HG02759 (cell line): ENCODE data around the gene IL1RAPL1.

Source experiments
- ATAC-seq: cut with Tn5 transposase; IDR thresholded peaks from one replicate; pipeline ENCODE4 v1.9.1; 2021; ENCODE audit warnings: mild to moderate bottlenecking, moderate library complexity; ENCODE audit not compliant: unreplicated experiment

Gene IL1RAPL1

GRCh38 chrX:28586981-28587551 is at the start of gene IL1RAPL1:
TSS of gene IL1RAPL1 (plus strand) at chrX:28587446.
- ATAC-seq, result no peak

GRCh38 chrX:28542791-28543190 is 44.5 kb upstream of the IL1RAPL1 start:
- no peak for ATAC-seq

- no peak for ATAC-seq
These were observed 37.4 kb upstream of the IL1RAPL1 start for GRCh38 chrX:28549838-28550237.

GRCh38 chrX:28550331-28550872 is 36.8 kb upstream of the IL1RAPL1 start:
- ATAC-seq, result no peak

GRCh38 chrX:28552322-28552721 is 34.9 kb upstream of the IL1RAPL1 start:
- no peak for ATAC-seq

- no peak for ATAC-seq
These were observed 34.1 kb upstream of the IL1RAPL1 start for GRCh38 chrX:28552882-28553829.

GRCh38 chrX:28576117-28576516 is 11.1 kb upstream of the IL1RAPL1 start:
- no peak for ATAC-seq

- no peak for ATAC-seq
These were observed 5.7 kb upstream of the IL1RAPL1 start for GRCh38 chrX:28581522-28581921.

GRCh38 chrX:28582511-28582910 is 4.7 kb upstream of the IL1RAPL1 start:
- no peak for ATAC-seq

- no peak for ATAC-seq
These were observed 3.2 kb upstream of the IL1RAPL1 start for GRCh38 chrX:28584025-28584424.

GRCh38 chrX:28585767-28586166 is 1.5 kb upstream of the IL1RAPL1 start:
- no peak for ATAC-seq

- no peak for ATAC-seq
These were observed 960 bp upstream of the IL1RAPL1 start for GRCh38 chrX:28586286-28586685.

GRCh38 chrX:28589046-28589445 is 1.8 kb downstream of the IL1RAPL1 start:
- no peak for ATAC-seq

- ATAC-seq, result no peak
These were observed 3.1 kb downstream of the IL1RAPL1 start for GRCh38 chrX:28590396-28590795.

- ATAC-seq, result no peak
These were observed 4.3 kb downstream of the IL1RAPL1 start for GRCh38 chrX:28591542-28591941.

- ATAC-seq, result no peak
These were observed 8.1 kb downstream of the IL1RAPL1 start for GRCh38 chrX:28595346-28595745.

GRCh38 chrX:28599957-28600356 is 12.7 kb downstream of the IL1RAPL1 start:
- no peak for ATAC-seq

- ATAC-seq, result no peak
These were observed 21.8 kb downstream of the IL1RAPL1 start for GRCh38 chrX:28609003-28609402.

GRCh38 chrX:28609917-28610613 is 22.8 kb downstream of the IL1RAPL1 start:
- no peak for ATAC-seq

- ATAC-seq, result no peak
These were observed 23.5 kb downstream of the IL1RAPL1 start for GRCh38 chrX:28610746-28611145.

GRCh38 chrX:28613558-28613957 is 26.3 kb downstream of the IL1RAPL1 start:
- no peak for ATAC-seq
